H9 (cell line): ENCODE measurements around the gene MAML3. TPM values are rescaled to one million over a fixed set of nuclear protein-coding genes. Genes with fewer than 3 reads are reported as not detected.

Experiments used
- DNase-seq: peaks from one replicate; pipeline ENCODE4 v3.0.0-alpha.2; 2017
- H2AFZ ChIP-seq: one replicate; pipeline ENCODE4 v1.6.1; 2013; ENCODE audit warnings: mild to moderate bottlenecking, low read length, control low read depth, moderate library complexity
- H2AK5ac ChIP-seq: 2 replicates; pipeline ENCODE4 v1.6.1; 2013; ENCODE audit warnings: low read length, control low read depth, mixed read lengths; ENCODE audit not compliant: insufficient read length
- H2BK120ac ChIP-seq: one replicate; pipeline ENCODE4 v1.6.1; 2013; ENCODE audit warnings: low read depth, mild to moderate bottlenecking, low read length, control low read depth, inconsistent platforms; ENCODE audit not compliant: poor library complexity, severe bottlenecking
- H2BK12ac ChIP-seq: 2 replicates; pipeline ENCODE4 v1.6.1; 2013; ENCODE audit warnings: low read length, control low read depth, mixed read lengths, low read depth; ENCODE audit not compliant: insufficient read length
- H2BK15ac ChIP-seq: 2 replicates; pipeline ENCODE4 v1.6.1; 2013; ENCODE audit warnings: low read depth, low read length, control low read depth
- H2BK20ac ChIP-seq: one replicate; pipeline ENCODE4 v1.6.1; 2013; ENCODE audit warnings: low read depth, mild to moderate bottlenecking, low read length, control low read depth, inconsistent platforms; ENCODE audit not compliant: poor library complexity, severe bottlenecking
- H2BK5ac ChIP-seq: 2 replicates; pipeline ENCODE4 v1.6.1; 2013; ENCODE audit warnings: low read length, control low read depth, mixed read lengths; ENCODE audit not compliant: insufficient read length
- H3K14ac ChIP-seq: 2 replicates; pipeline ENCODE4 v1.6.1; 2013; ENCODE audit warnings: low read length, control low read depth; ENCODE audit not compliant: insufficient read depth
- H3K18ac ChIP-seq: 2 replicates; pipeline ENCODE4 v1.6.1; 2013; ENCODE audit warnings: low read depth, mild to moderate bottlenecking, mixed read lengths, low read length, control low read depth; ENCODE audit not compliant: insufficient read length
- H3K23ac ChIP-seq: 2 replicates; pipeline ENCODE4 v1.6.1; 2013; ENCODE audit warnings: low read length, control low read depth, mixed read lengths, low read depth; ENCODE audit not compliant: insufficient read length
- H3K23me2 ChIP-seq: 2 replicates; pipeline ENCODE4 v1.6.1; 2013; ENCODE audit warnings: low read depth, mild to moderate bottlenecking, mixed read lengths, low read length, control low read depth; ENCODE audit not compliant: insufficient read length, poor library complexity, severe bottlenecking
- H3K27ac ChIP-seq: 2 replicates; pipeline ENCODE4 v1.5.1; 2013; ENCODE audit warnings: low read length, control low read depth, mixed read lengths, low read depth; ENCODE audit not compliant: insufficient read length
- H3K27me3 ChIP-seq: 2 replicates; pipeline ENCODE4 v1.6.1; 2013; ENCODE audit warnings: low read length, control low read depth, inconsistent platforms; ENCODE audit not compliant: insufficient read depth
- H3K4ac ChIP-seq: 2 replicates; pipeline ENCODE4 v1.6.1; 2013; ENCODE audit warnings: low read depth, mild to moderate bottlenecking, control low read depth, inconsistent platforms, low read length, moderate library complexity
- H3K4me1 ChIP-seq: 2 replicates; pipeline ENCODE4 v1.6.1; 2013; ENCODE audit warnings: low read length, control low read depth, inconsistent platforms; ENCODE audit not compliant: insufficient read depth
- H3K4me2 ChIP-seq: 2 replicates; pipeline ENCODE4 v1.6.1; 2013; ENCODE audit warnings: low read length, control low read depth, mixed read lengths; ENCODE audit not compliant: insufficient read length, insufficient read depth
- H3K56ac ChIP-seq: 2 replicates; pipeline ENCODE4 v1.6.1; 2013; ENCODE audit warnings: low read depth, mild to moderate bottlenecking, mixed read lengths, low read length, control low read depth; ENCODE audit not compliant: insufficient read length
- H3K79me1 ChIP-seq: 2 replicates; pipeline ENCODE4 v1.6.1; 2013; ENCODE audit warnings: low read depth, mild to moderate bottlenecking, moderate library complexity, low read length, control low read depth, inconsistent platforms; ENCODE audit not compliant: insufficient read depth, poor library complexity, severe bottlenecking
- H3K79me2 ChIP-seq: 2 replicates; pipeline ENCODE4 v1.6.1; 2013; ENCODE audit warnings: low read length, control low read depth, inconsistent platforms; ENCODE audit not compliant: insufficient read depth
- H3K9ac ChIP-seq: 2 replicates; pipeline ENCODE4 v1.6.1; 2013; ENCODE audit warnings: low read length, control low read depth, mixed read lengths; ENCODE audit not compliant: insufficient read length; ENCODE audit errors: extremely low read depth
- H3K9me3 ChIP-seq: one replicate; pipeline ENCODE4 v1.6.1; 2013; ENCODE audit warnings: low read depth, low read length, inconsistent platforms; ENCODE audit not compliant: control insufficient read depth
- H3T11ph ChIP-seq: one replicate; pipeline ENCODE4 v1.6.1; 2013; ENCODE audit warnings: mild to moderate bottlenecking, low read length, control low read depth, inconsistent platforms
- H4K20me1 ChIP-seq: one replicate; pipeline ENCODE4 v1.6.1; 2013; ENCODE audit not compliant: control insufficient read depth, insufficient read length, insufficient read depth
- H4K5ac ChIP-seq: 2 replicates; pipeline ENCODE4 v1.6.1; 2013; ENCODE audit warnings: low read depth, mild to moderate bottlenecking, mixed read lengths, low read length, control low read depth; ENCODE audit not compliant: insufficient read length
- H4K8ac ChIP-seq: replicated peaks from 2 replicates; pipeline ENCODE4 v1.6.1; 2013; ENCODE audit warnings: low read length, control low read depth, mixed read lengths, low read depth; ENCODE audit not compliant: insufficient read length
- H4K91ac ChIP-seq: 2 replicates; pipeline ENCODE4 v1.6.1; 2013; ENCODE audit warnings: low read depth, mild to moderate bottlenecking, moderate library complexity, mixed read lengths, low read length, control low read depth; ENCODE audit not compliant: insufficient read length
- H3K27ac Mint-ChIP-seq, 3 experiments: 2 replicates in 2 of 3; 3 replicates in 1 of 3; pipeline ENCODE4 v1.8.0; 2020 to 2021; ENCODE audit warnings: mixed read lengths in 3 of 3, mild to moderate bottlenecking in 1 of 3, moderate library complexity in 1 of 3
- H3K27me3 Mint-ChIP-seq: 2 replicates; pipeline ENCODE4 v1.8.0; 2021; ENCODE audit warnings: low read depth, mild to moderate bottlenecking, moderate library complexity, mixed read lengths
- H3K36me3 Mint-ChIP-seq, 3 experiments: 2 replicates in 2 of 3; 3 replicates in 1 of 3; pipeline ENCODE4 v1.8.0; 2020 to 2021; ENCODE audit warnings: low read depth in 3 of 3, mixed read lengths in 3 of 3; ENCODE audit not compliant: insufficient read depth in 1 of 3
- H3K4me1 Mint-ChIP-seq, 2 experiments: 2 replicates each; pipeline ENCODE4 v1.8.0; 2020; ENCODE audit warnings: mixed read lengths in 2 of 2
- H3K4me3 Mint-ChIP-seq, 2 experiments: 2 replicates in 1 of 2; 3 replicates in 1 of 2; pipeline ENCODE4 v1.8.0; 2020 to 2021; ENCODE audit warnings: mild to moderate bottlenecking in 2 of 2, mixed read lengths in 2 of 2, moderate library complexity in 1 of 2
- H3K9me3 Mint-ChIP-seq, 2 experiments: 2 replicates in 1 of 2; 3 replicates in 1 of 2; pipeline ENCODE4 v1.8.0; 2020; ENCODE audit warnings: mild to moderate bottlenecking in 2 of 2, mixed read lengths in 2 of 2, moderate library complexity in 1 of 2
- CTCF ChIP-seq: fragments of 200-600 bp; sonication (generic); conservative IDR thresholded peaks from 3 replicates; pipeline ENCODE4 v1.8.0; 2021; ENCODE audit warnings: antibody characterized with exemption, mild to moderate bottlenecking
- WGBS: extraction: QIAGEN DNeasy Blood & Tissue Kit; methylation state at CpG from one replicate; pipeline ENCODE4 v1.1.7; 2013; ENCODE audit warnings: missing lambda C conversion rate, low lambda C conversion rate, mixed read lengths; ENCODE audit not compliant: insufficient read length; ENCODE audit errors: extremely low coverage; 5-methylcytosine and 5-hydroxymethylcytosine counted together
- total RNA-seq: library from RNA; stranded (reverse); gene quantifications from 2 replicates; pipeline ENCODE4 v1.2.1, GENCODE V29; 2021

MAML3 gene
- total RNA-seq, 1 experiment from 2014 or later: 3.9 TPM

- no peak overlapping the region for H3K4me3 Mint-ChIP-seq
- WGBS: no CpG with 5 or more reads among the region's 3 CpGs
Observed at GRCh38 chr4:139863531-139863930, 290.5 kb downstream of the MAML3 start.

More at GRCh38 chr4:139863531-139863930, 290.5 kb downstream of the MAML3 start:
- DNase-seq: no peak
- H3K23ac ChIP-seq: no peak overlapping the region
- H3K4me2 ChIP-seq: no peak overlapping the region
- TF ChIP-seq CTCF: no peak
- H4K8ac ChIP-seq: no peak overlapping the region
- H2AK5ac ChIP-seq: no peak overlapping the region
- no peaks in the 10 kb centered on the region for H3K9me3 Mint-ChIP-seq
- H3K27me3 ChIP-seq: no peaks in the 10 kb centered on the region
- no peaks in the 10 kb centered on the region for H3K23me2 ChIP-seq
- H3K4ac ChIP-seq: no peak overlapping the region
- no peak overlapping the region for H3K14ac ChIP-seq
- no peaks in the 10 kb centered on the region for H3K4me1 ChIP-seq
- no peak overlapping the region for H2BK12ac ChIP-seq
- no peak overlapping the region for H3K56ac ChIP-seq
- no peaks in the 10 kb centered on the region for H3K79me2 ChIP-seq
- no peak overlapping the region for H2AFZ ChIP-seq
- no peak overlapping the region for H3T11ph ChIP-seq
- no peaks in the 10 kb centered on the region for H3K79me1 ChIP-seq
- no peak overlapping the region for H3K27ac ChIP-seq
- peaks cover 12 to 13% of the 10 kb centered on the region in 2 experiments for H3K4me1 Mint-ChIP-seq
- H3K9ac ChIP-seq: no peak overlapping the region
- no peak overlapping the region for H3K18ac ChIP-seq
- no peak overlapping the region for H4K91ac ChIP-seq
- H4K5ac ChIP-seq: no peak overlapping the region
- no peak overlapping the region for H2BK120ac ChIP-seq
- H4K20me1 ChIP-seq: no peaks in the 10 kb centered on the region
- H3K36me3 Mint-ChIP-seq: no peaks in the 10 kb centered on the region
- H3K27ac Mint-ChIP-seq: no peak overlapping the region
- H3K9me3 ChIP-seq: no peaks in the 10 kb centered on the region
- H2BK15ac ChIP-seq: no peak overlapping the region
- H2BK20ac ChIP-seq: no peak overlapping the region
- no peaks in the 10 kb centered on the region for H3K27me3 Mint-ChIP-seq
- H2BK5ac ChIP-seq: no peak overlapping the region
